Upper lobe of right lung (tissue), 1 donor: Measurements from ENCODE around the gene ANKRD39. TPM values are rescaled to one million over a fixed set of nuclear protein-coding genes. Genes with fewer than 3 reads are reported as not detected.

Experiments
- ATAC-seq: fragments of 200-7000 bp; cut with Tn5 transposase; one replicate; pipeline ENCODE4 v1.9.1; 2020; ENCODE audit warnings: mild to moderate bottlenecking, moderate library complexity
- DNase-seq: peaks from one replicate; pipeline ENCODE4 v3.0.0-alpha.2; 2020
- H3K27ac ChIP-seq: fragments of 200-600 bp; one replicate; pipeline ENCODE4 v1.8.0; 2022
- H3K27me3 ChIP-seq: fragments of 200-600 bp; one replicate; pipeline ENCODE4 v1.8.0; 2022; ENCODE audit warnings: mild to moderate bottlenecking
- H3K36me3 ChIP-seq: fragments of 200-600 bp; one replicate; pipeline ENCODE4 v1.8.0; 2022
- H3K4me1 ChIP-seq: fragments of 200-600 bp; one replicate; pipeline ENCODE4 v1.8.0; 2022
- H3K4me3 ChIP-seq: fragments of 200-600 bp; one replicate; pipeline ENCODE4 v1.8.0; 2022; ENCODE audit warnings: mild to moderate bottlenecking
- H3K9me3 ChIP-seq: fragments of 200-600 bp; one replicate; pipeline ENCODE4 v1.8.0; 2022
- intact Hi-C: fragments of 100-400 bp; cut with DNase I; formaldehyde crosslinking; loops from one replicate; pipeline ENCODE4 v1.11.0; 2022
- total RNA-seq: library from RNA; stranded (reverse); fragmentation: NEBNext Ultra II Directional; extraction: Animal tissue kit (Norgen Biotek cat#: 25700); gene quantifications from one replicate; pipeline ENCODE4 v1.2.1, GENCODE V29; 2021
- TF ChIP-seq, protein P1 (sequence below): fragments of 200-600 bp; IDR thresholded peaks from one replicate; pipeline ENCODE4 v1.8.0; 2022; ENCODE audit warnings: antibody characterized with exemption
- donor health status: DM: no; HTN: yes; CAD: no; lungs with severe emphysema.

The ANKRD39 gene
- total RNA-seq, 1 donor from 2014 or later: 8.6 TPM

DNA sequence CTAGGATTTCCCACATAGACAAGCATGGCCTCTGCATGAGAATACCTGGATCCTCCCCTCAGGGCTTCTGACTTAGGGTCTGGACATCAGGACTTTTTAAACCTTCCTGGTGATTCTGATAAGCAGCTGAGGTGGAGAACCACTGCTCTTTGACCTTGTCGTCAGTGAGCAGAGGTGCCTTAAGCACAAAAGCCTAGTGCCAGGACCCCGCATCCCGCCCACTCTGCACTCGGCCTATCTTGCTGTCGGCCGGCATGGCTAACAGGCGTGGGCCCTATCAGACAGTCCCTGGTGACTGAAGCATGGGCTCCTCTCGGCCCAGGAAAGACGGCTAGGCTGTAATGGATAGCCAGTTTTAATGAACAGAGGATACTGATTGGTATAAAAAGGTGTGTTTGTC lies 20.2 kb downstream of the ANKRD39 start:
- Histone ChIP-seq H3K9me3 (no peaks in the 10 kb centered on the region), H3K27ac (no peak overlapping the region), H3K36me3 (peaks cover 30% of the 10 kb centered on the region), H3K27me3 (no peaks in the 10 kb centered on the region), H3K4me3 (no peak overlapping the region), H3K4me1 (peaks cover 17% of the 10 kb centered on the region)
- TF ChIP-seq, protein P1, sequence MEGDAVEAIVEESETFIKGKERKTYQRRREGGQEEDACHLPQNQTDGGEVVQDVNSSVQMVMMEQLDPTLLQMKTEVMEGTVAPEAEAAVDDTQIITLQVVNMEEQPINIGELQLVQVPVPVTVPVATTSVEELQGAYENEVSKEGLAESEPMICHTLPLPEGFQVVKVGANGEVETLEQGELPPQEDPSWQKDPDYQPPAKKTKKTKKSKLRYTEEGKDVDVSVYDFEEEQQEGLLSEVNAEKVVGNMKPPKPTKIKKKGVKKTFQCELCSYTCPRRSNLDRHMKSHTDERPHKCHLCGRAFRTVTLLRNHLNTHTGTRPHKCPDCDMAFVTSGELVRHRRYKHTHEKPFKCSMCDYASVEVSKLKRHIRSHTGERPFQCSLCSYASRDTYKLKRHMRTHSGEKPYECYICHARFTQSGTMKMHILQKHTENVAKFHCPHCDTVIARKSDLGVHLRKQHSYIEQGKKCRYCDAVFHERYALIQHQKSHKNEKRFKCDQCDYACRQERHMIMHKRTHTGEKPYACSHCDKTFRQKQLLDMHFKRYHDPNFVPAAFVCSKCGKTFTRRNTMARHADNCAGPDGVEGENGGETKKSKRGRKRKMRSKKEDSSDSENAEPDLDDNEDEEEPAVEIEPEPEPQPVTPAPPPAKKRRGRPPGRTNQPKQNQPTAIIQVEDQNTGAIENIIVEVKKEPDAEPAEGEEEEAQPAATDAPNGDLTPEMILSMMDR: no peak
- ATAC-seq (no peak), DNase-seq (no peak)
- intact Hi-C loops: no loop called here

DNA sequence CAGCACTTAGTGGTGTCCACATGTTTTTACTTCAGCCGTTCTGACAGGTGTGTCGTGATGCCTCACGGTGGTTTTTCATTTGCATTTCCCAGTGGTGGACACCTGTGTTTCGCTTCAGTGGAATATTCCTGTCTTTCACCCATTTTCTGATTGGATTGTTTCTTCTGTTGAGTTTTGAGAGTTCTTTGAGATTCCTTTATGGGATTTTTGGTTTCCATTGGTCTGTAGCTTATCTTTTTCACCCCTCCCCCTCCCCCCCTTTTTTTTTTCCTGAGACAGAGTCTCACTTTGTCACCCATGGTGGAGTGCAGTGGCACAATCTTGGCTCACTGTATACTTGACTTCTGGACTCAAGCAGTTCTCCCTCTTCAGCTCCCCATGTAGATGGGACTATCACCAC lies 22.0 kb downstream of the ANKRD39 start:
- no peaks in the 10 kb centered on the region for H3K27me3 ChIP-seq
- DNase-seq: no peak
- H3K9me3 ChIP-seq: no peaks in the 10 kb centered on the region
- no peak overlapping the region for H3K27ac ChIP-seq
- no peak overlapping the region for H3K4me3 ChIP-seq
- peaks cover 20% of the 10 kb centered on the region for H3K4me1 ChIP-seq
- TF ChIP-seq, protein P1: no peak
- H3K36me3 ChIP-seq: peaks cover 48% of the 10 kb centered on the region
- no peak for ATAC-seq
- intact Hi-C loops: no loop called here

DNA sequence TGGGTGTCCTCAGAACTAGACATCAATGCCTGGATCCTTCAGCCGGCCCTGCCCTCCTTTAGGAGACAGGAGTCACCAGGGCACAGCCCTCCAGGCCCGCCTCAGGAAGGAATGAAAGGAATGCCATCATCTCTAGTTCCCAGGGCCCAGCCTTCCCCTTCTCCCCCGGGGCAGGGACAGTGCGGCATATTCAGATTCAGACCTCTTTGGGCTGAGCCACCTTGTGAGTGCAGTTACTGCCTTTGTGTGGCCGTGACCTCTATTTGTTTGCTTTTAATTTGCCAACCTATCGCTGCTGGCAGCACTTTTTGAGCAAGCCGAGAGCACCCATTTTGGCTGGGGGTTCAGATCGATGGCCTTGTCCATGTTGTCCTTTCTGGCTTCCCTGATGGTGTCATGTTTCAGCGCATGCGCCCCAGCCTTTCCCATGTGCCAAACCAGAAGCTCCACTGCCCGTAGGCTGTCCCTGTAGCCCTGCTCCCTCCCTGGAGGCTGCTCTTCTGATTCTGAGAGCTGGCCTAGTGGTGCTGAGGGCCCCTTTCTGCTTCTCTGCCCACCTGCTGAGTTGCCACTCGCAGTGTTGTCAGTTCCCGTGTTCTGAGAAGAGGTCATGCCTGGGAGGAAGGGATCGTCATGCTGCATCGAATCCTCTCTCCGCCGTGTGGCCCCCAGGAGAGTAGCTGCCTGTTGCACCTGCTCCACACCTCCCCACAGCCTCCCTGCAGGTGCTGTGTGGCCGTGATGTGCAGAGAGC lies 24.9 kb downstream of the ANKRD39 start:
- Histone ChIP-seq H3K27ac (no peak overlapping the region), H3K4me3 (no peak overlapping the region), H3K9me3 (no peaks in the 10 kb centered on the region), H3K36me3 (peaks cover 75% of the 10 kb centered on the region), H3K27me3 (no peaks in the 10 kb centered on the region), H3K4me1 (peaks cover 10% of the 10 kb centered on the region)
- ATAC-seq: peak; percentile 78
- TF ChIP-seq, protein P1: no peak
- intact Hi-C loops: no loop called here
- peak; percentile 82 for DNase-seq

DNA sequence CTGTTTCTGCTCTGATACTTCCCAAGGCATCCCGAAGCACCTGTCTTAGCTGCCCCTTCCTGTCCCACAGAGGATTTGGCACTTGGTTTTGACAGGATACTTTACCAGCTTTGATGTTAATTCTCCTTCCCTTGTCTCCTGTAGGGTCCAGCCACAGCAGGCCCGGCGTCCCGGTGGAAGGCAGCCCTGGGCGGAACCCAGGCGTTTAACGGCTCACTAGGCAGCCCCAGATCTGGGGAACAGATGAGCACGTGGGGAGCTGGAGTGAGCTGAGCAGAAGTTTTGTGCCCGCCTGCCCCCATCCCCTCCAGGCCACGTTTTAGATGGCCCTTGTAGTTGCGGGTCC lies 25.4 kb downstream of the ANKRD39 start:
- H3K36me3 ChIP-seq: peaks cover 77% of the 10 kb centered on the region
- H3K27ac ChIP-seq: no peak overlapping the region
- H3K4me1 ChIP-seq: peaks cover 10% of the 10 kb centered on the region
- TF ChIP-seq, protein P1: no peak
- ATAC-seq (no peak), DNase-seq (no peak)
- H3K27me3 ChIP-seq: no peaks in the 10 kb centered on the region
- intact Hi-C loops: no loop called here
- no peak overlapping the region for H3K4me3 ChIP-seq
- H3K9me3 ChIP-seq: no peaks in the 10 kb centered on the region

DNA sequence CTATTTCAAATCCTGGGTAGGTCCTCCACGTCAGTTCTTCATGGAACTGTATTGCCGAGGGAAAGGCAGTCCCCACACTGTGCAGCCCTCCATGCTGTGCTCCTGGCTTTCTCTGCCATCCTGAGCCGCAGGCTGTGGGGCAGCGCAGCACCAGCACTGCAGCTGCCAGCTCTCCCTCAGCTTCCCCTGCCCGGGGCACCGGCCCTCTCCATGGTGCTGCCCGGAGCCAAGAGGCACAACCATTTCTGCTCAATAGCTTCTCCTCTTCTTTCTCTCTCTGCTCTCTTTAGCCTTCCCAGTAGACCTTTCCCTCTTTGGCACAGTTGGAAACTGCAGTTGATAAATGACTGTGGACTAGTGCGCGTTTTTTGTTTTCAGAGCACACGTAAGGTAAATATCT lies 26.1 kb downstream of the ANKRD39 start:
- intact Hi-C loops: no loop called here
- Histone ChIP-seq H3K9me3 (no peaks in the 10 kb centered on the region), H3K27ac (no peak overlapping the region), H3K4me3 (no peak overlapping the region), H3K36me3 (peaks cover 84% of the 10 kb centered on the region), H3K4me1 (peaks cover 10% of the 10 kb centered on the region), H3K27me3 (no peaks in the 10 kb centered on the region)
- DNase-seq: no peak
- TF ChIP-seq, protein P1: no peak
- ATAC-seq: peak; percentile 46
